Measurements from ENCODE around the gene KCNG2. TPM values are rescaled to one million over a fixed set of nuclear protein-coding genes. Genes with fewer than 3 reads are reported as not detected.

KCNG2 gene
- total RNA-seq, 4 donors from 2014 or later: 0.44 TPM; not detected in 3

GRCh38 chr18:79829136-79829854 is 31.6 kb downstream of the KCNG2 start:
- TF ChIP-seq, protein P1, sequence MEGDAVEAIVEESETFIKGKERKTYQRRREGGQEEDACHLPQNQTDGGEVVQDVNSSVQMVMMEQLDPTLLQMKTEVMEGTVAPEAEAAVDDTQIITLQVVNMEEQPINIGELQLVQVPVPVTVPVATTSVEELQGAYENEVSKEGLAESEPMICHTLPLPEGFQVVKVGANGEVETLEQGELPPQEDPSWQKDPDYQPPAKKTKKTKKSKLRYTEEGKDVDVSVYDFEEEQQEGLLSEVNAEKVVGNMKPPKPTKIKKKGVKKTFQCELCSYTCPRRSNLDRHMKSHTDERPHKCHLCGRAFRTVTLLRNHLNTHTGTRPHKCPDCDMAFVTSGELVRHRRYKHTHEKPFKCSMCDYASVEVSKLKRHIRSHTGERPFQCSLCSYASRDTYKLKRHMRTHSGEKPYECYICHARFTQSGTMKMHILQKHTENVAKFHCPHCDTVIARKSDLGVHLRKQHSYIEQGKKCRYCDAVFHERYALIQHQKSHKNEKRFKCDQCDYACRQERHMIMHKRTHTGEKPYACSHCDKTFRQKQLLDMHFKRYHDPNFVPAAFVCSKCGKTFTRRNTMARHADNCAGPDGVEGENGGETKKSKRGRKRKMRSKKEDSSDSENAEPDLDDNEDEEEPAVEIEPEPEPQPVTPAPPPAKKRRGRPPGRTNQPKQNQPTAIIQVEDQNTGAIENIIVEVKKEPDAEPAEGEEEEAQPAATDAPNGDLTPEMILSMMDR (IDR thresholded peaks at IDR 0.05; ENCODE audit: low read depth): no peak

GRCh38 chr18:79832169-79832568 is 34.4 kb downstream of the KCNG2 start:
- TF ChIP-seq, protein P1 (IDR thresholded peaks at IDR 0.05; ENCODE audit: low read depth): no peak

- TF ChIP-seq, protein P1 (IDR thresholded peaks at IDR 0.05; ENCODE audit: low read depth): no peak
These were observed 37.1 kb downstream of the KCNG2 start for GRCh38 chr18:79834834-79835233.

DNA sequence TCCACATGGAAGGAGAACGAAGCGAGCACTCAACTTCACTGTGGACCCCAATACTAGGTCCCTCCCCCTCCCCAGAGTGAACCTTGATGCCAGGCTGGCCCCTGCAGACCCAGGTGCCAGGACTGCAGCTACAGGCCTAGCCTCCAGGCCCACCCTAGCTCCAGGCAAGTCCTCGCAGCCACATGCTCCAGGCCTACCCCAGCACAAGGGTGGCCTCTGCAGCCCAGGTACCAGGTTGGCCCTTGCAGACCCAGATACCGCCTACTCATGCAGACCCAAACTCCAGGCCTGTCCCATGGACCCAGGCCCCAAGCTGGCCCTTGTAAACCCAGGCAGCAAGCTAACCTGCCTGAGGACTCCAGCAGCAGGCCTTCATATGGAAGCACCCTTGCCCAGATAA is 44.2 kb downstream of the KCNG2 start:
- TF ChIP-seq, protein P1 (IDR thresholded peaks at IDR 0.05; ENCODE audit: low read depth): no peak

GRCh38 chr18:79844999-79845563 is 47.3 kb downstream of the KCNG2 start:
- TF ChIP-seq, protein P1 (IDR thresholded peaks at IDR 0.05; ENCODE audit: low read depth): no peak

- TF ChIP-seq, protein P1 (IDR thresholded peaks at IDR 0.05; ENCODE audit: low read depth): no peak
These were observed 49.3 kb downstream of the KCNG2 start for GRCh38 chr18:79846936-79847557.

- TF ChIP-seq, protein P1 (IDR thresholded peaks at IDR 0.05; ENCODE audit: low read depth): no peak
These were observed 50.0 kb downstream of the KCNG2 start for GRCh38 chr18:79847606-79848293.
